GM10266 (cell line): Measurements from ENCODE around the gene EIF3I.

Experiments
- DNase-seq: peaks from one replicate; pipeline ENCODE4 v3.0.0; 2012; ENCODE audit errors: extremely low spot score
- TF ChIP-seq, protein P1 (sequence below): IDR thresholded peaks from 2 replicates; pipeline ENCODE4 v1.5.1; 2012; ENCODE audit warnings: mild to moderate bottlenecking, low read depth; ENCODE audit not compliant: control insufficient read depth, insufficient read depth; ENCODE audit errors: missing control alignments

The EIF3I gene

DNA sequence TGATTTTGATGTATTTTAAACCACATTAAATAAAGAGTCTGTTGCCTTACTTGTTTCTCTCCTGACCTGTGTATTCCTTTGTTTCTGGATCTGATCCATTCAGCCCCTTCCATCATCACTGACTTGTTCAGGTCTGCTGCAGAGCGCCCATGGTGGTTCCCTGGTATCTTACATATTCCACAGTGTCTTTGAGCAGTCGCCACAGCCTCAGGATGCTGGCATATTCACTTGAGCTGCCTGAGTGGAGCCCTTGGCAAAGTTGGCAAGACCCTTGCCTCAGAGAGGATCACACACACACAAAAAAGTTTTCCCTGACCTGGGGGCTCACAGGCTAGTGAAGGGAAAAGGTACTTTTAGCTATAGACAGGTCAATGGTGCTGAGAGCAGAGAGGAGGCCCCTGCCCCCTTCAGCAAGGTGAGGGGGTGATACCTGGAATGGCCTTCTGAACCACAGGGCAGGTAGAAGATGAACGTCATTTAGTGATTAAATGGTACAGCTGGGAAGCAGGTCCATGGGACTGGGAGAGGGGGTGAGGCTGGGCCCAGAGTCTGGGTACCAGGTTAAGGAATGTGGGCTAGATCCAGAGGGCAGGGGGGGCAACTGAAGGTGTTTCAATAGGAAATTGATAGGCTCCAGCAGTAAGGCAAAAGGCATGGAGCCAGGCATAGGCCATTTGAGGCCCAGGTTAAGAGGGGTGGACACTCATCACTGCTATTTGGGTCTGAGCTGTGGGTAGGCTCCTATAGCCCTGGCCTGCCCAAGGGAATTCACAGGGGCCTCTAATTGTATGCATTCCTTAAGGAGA, 23.8 kb upstream of the EIF3I start:
- no peak for DNase-seq

DNA sequence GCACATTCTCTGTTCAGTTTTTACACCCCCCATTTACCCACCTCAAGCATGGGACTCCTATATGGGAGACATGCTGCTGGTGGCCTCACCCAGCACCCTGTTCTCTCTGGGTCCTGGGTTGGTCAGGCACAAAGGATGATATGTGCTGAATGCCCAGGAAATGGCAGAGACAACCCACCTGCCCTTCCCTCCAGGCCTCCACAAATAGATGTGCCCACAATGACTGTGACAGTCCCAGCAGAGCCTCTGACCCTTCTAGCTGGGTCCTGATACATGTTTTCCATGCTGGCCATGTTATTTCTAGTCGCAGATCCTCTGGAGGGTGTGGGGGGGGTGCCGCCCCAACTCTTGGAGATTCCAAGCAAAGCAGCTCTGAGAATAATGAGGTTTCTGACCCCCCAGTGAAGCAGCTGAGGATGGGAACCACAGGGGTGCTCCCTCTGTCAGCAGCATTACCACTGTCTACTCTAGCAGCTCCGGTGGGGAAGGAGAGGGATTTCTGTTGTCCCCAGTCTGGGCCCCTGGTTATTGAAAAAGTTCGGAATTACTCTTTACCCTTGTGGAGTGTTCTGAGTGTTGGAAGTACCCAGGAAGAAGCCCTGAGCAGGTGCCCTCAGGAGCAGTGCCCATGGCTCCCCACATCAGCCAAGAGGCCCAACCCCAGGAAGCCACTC, 23.0 kb upstream of the EIF3I start:
- TF ChIP-seq, protein P1, sequence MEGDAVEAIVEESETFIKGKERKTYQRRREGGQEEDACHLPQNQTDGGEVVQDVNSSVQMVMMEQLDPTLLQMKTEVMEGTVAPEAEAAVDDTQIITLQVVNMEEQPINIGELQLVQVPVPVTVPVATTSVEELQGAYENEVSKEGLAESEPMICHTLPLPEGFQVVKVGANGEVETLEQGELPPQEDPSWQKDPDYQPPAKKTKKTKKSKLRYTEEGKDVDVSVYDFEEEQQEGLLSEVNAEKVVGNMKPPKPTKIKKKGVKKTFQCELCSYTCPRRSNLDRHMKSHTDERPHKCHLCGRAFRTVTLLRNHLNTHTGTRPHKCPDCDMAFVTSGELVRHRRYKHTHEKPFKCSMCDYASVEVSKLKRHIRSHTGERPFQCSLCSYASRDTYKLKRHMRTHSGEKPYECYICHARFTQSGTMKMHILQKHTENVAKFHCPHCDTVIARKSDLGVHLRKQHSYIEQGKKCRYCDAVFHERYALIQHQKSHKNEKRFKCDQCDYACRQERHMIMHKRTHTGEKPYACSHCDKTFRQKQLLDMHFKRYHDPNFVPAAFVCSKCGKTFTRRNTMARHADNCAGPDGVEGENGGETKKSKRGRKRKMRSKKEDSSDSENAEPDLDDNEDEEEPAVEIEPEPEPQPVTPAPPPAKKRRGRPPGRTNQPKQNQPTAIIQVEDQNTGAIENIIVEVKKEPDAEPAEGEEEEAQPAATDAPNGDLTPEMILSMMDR, result no peak
- no peak for DNase-seq

More for the DNA sequence above, 23.8 kb upstream of the EIF3I start:
- TF ChIP-seq, protein P1, result no peak

DNA sequence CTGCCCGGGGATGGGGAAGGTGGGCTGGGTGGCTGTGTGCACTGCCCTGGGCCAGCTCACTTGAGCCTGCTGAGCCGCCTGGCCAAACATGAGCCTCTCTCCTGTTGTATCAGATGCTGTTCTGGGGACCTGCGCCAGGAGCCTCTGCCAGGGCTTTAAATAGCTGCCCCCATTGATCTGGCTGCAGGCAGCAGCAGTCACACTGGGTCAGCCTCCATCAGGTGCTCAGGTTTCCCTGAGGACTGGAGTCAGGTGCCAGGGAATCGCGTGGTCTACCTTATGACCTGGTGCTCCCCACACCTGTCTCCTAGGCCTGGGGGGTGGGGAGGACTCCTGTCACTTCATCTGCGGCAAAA, 22.5 kb upstream of the EIF3I start:
- DNase-seq, result no peak
- TF ChIP-seq, protein P1, result no peak

DNA sequence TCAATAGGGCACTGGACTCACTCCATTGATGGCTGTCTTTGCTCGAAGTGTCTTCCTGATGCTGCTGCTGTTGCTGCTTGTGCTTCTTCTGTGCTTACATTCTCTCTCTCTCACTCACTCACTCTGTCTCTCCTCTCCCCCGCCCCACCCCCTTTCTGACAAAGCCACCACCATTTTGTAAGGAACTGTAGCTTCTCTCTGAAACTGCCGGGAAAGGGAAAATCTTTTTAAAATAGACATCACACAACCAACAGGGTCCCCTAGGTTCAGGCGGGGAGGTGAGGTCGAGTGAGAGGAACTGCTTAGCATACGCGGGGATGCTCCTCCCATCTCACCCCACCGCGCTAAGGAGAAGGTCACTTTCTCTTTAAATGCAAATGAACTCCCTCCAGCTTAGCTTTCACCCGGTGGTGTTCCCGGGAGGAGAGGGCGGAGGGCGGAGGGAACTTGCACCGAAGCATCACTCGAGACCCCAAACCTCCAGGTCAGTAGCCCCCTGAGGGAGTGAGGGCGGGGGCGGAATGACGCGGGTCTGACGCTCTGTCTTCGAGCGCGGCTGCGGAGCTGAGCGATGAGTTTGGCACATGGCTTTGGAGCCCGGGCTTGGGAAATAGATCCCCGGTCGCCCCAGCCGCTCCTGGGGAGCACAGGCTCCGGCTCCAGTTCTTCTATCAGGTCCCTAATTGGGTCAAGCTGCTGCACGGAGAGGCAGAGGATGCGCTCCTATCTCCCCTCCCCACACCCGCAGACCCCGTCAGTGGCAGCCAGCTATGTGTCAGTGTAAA, 21.8 kb upstream of the EIF3I start, which contains the start of gene CCDC28B:
CCDC28B (plus strand) TSS at position 370 of the 785 bp plus-strand sequence. CDS start 1,341 bp downstream, outside the sequence.
- TF ChIP-seq, protein P1, result no peak
- peak; percentile 64 for DNase-seq

DNA sequence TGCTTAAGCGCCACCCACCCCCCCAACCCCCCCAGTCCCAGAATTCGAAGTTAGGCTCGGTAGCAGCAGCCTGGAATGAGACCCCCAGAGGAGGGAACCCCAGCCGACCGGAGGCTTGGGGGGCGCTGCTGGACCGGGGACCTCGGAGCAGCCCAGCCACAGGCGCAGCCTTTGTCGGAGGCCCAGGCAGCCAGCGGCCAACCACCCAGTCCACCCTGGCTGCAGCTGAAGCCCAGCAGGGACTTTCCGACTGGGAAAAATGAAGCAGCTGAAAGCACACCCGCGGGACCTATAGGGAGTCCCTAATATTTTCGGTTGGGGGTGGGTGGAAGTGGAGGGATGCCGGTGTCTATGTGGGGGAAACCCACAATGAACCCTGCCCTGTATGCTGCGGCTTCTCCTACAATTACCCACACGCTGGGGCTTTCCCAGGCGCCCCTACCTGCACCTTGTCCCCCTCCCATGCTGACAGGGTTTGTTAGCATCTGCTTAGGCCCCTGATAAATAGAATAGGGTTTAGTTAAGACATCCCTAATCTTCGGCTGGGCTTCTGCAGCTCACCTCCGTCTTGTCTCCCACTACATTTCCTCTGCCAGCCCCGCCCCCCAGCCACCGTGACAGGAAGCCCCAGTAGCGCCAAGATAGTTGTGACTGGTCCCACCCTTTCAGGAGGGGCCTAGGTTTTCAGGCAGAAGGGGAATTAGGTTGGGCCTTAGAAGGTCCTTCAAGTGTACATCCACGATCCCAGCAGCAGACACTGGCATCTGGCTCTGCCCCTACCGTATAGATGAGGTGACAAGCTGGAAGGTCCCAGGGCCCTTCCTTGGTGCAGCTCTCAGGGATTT, 21.0 kb upstream of the EIF3I start:
- TF ChIP-seq, protein P1, result peak; percentile 24

DNA sequence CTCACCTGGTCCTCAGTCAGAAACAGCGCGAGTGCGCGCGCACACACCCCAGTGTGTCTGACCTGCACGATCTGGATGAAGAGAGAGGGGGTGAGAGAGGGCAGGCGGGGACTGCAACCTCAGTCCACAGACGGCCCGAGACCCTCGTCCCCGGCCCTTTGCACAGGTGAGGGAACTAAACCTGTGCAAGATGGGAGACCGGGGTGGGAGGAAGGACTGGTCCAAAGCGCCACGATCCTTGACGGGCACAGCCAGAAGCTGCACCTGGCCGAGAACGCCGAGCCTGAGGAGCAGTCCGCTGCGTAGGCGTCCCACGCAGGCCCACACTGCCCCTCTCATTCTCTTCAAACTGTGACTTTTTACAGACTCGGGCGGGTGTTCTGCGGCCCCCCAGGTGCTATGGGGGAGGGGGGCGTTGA, 17.3 kb upstream of the EIF3I start:
- no peak for DNase-seq
- TF ChIP-seq, protein P1, result no peak

More for the DNA sequence above, 21.0 kb upstream of the EIF3I start:
- peak; percentile 79 for DNase-seq
